ENCODE data around the gene TTC21A.

TTC21A gene

GRCh38 chr3:39165518-39165917, 58.0 kb downstream of the TTC21A start:
- Histone ChIP-seq H3K4me3 (replicated peaks; ENCODE audit: low read depth, low read length) (no peak overlapping the region), H3K27me3 (replicated peaks; ENCODE audit: control insufficient read depth, insufficient read depth, low read length) (no peaks in the 10 kb centered on the region), H3K36me3 (ENCODE audit: control insufficient read depth, insufficient read depth, low read length) (no peaks in the 10 kb centered on the region)
- no peak for DNase-seq (ENCODE audit: extremely low read depth, insufficient read length)
- TF ChIP-seq, protein P1, sequence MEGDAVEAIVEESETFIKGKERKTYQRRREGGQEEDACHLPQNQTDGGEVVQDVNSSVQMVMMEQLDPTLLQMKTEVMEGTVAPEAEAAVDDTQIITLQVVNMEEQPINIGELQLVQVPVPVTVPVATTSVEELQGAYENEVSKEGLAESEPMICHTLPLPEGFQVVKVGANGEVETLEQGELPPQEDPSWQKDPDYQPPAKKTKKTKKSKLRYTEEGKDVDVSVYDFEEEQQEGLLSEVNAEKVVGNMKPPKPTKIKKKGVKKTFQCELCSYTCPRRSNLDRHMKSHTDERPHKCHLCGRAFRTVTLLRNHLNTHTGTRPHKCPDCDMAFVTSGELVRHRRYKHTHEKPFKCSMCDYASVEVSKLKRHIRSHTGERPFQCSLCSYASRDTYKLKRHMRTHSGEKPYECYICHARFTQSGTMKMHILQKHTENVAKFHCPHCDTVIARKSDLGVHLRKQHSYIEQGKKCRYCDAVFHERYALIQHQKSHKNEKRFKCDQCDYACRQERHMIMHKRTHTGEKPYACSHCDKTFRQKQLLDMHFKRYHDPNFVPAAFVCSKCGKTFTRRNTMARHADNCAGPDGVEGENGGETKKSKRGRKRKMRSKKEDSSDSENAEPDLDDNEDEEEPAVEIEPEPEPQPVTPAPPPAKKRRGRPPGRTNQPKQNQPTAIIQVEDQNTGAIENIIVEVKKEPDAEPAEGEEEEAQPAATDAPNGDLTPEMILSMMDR (IDR thresholded peaks at IDR 0.05; ENCODE audit: insufficient read depth, low read length, poor library complexity, severe bottlenecking): no peak

DNA sequence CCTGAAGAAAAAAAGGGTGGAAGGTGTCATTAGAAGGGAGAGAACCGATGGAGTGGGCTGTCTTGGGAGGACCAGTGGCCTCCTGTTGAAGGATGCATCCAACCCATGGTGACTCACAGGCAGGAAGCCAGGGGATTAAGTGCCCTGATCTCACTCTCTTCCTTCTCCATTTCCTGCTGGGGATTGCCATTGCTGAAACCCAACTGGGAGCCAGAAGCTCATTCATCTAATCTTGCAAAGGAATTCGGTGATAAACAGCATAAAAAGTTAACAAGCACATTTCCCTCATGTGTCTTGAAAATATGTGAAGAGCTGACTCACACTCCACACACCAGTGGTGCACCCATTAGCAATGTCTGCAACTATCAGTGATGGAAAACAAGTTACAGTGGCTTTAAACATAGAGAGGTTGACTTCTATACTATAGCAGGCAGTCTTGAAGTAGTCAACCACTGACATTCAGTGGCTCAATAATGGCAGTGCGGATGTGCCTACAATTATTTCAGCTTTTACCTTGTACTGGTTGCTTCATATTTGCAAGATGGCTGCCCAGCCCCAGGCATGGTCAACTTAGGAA, 58.7 kb downstream of the TTC21A start:
- Histone ChIP-seq H3K27me3 (replicated peaks; ENCODE audit: control insufficient read depth, insufficient read depth, low read length) (no peaks in the 10 kb centered on the region), H3K36me3 (ENCODE audit: control insufficient read depth, insufficient read depth, low read length) (no peaks in the 10 kb centered on the region), H3K4me3 (replicated peaks; ENCODE audit: low read depth, low read length) (no peak overlapping the region)
- no peak for DNase-seq (ENCODE audit: extremely low read depth, insufficient read length)
- TF ChIP-seq, protein P1 (IDR thresholded peaks at IDR 0.05; ENCODE audit: insufficient read depth, low read length, poor library complexity, severe bottlenecking): no peak

DNA sequence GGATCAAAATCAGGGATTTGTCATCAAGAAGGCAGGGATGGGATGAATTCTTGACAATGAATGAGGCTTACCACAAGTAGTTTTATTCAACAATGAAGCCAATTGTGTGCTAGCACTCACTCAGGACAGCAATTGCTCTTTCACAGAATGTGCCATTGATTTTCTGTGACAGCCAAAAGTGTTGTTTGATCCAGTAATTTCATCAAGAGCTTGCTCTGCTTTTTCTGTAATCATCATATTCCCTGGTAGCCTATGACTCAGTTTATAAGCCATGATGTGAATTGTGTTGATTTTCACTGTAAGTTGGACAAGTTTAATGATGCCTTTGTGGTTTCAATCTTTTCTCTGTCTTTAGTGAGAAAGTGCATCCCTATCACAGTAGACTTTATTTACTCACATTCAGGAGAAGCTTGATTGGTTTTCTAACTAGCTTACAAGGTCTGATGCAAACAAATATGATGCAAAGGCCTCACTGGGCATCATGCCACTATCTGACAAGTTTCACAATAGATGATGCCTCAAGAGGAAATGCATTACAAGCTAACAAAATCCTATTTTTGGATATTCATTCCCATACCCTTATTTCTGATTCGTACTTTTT, 59.6 kb downstream of the TTC21A start:
- DNase-seq (ENCODE audit: extremely low read depth, insufficient read length): no peak

DNA sequence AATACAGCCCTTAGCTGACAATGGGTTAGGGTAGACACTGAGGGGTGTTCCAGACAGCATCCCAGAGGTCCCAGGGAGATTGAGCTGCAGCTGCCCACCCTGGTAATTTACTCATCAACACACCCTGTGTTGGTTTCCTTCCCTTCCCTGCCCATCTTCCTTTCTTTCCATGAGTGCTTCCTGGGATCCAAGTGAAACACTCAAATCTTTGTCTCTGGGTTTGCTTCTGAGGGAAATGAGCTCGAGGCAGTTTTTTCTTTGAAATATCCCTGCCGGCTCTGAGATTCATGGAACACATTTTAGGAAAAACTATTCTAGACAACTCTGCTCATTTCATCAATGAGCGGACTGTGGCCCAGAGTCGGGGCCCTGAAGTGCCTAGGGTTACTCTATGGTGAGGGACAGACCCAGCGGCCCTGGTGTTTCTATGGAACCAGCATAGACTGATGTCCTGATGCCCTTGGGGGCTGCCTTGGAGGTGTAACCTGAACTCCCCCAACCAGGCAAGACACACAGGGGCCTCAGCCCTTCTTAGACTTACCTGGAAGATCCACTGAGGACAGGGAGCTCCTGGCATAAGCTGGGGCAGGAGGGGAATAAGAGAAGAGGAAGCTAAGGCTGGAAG, 60.8 kb downstream of the TTC21A start:
- Histone ChIP-seq H3K4me3 (replicated peaks; ENCODE audit: low read depth, low read length) (no peak overlapping the region), H3K36me3 (ENCODE audit: control insufficient read depth, insufficient read depth, low read length) (no peaks in the 10 kb centered on the region), H3K27me3 (replicated peaks; ENCODE audit: control insufficient read depth, insufficient read depth, low read length) (no peaks in the 10 kb centered on the region; the same call in 1 of the 2 replicates)
- no peak for DNase-seq (ENCODE audit: extremely low read depth, insufficient read length)
- TF ChIP-seq, protein P1 (IDR thresholded peaks at IDR 0.05; ENCODE audit: insufficient read depth, low read length, poor library complexity, severe bottlenecking): no peak

More for the DNA sequence above, 59.6 kb downstream of the TTC21A start:
- TF ChIP-seq, protein P1 (IDR thresholded peaks at IDR 0.05; ENCODE audit: insufficient read depth, low read length, poor library complexity, severe bottlenecking): no peak
- Histone ChIP-seq H3K36me3 (ENCODE audit: control insufficient read depth, insufficient read depth, low read length) (no peaks in the 10 kb centered on the region), H3K4me3 (replicated peaks; ENCODE audit: low read depth, low read length) (no peak overlapping the region), H3K27me3 (replicated peaks; ENCODE audit: control insufficient read depth, insufficient read depth, low read length) (no peaks in the 10 kb centered on the region)

GRCh38 chr3:39169712-39170111, 62.2 kb downstream of the TTC21A start:
- TF ChIP-seq, protein P1 (IDR thresholded peaks at IDR 0.05; ENCODE audit: insufficient read depth, low read length, poor library complexity, severe bottlenecking): no peak
- DNase-seq (ENCODE audit: extremely low read depth, insufficient read length): no peak
- no peak overlapping the region for H3K4me3 ChIP-seq (replicated peaks; ENCODE audit: low read depth, low read length)
- no peaks in the 10 kb centered on the region; the same call in 1 of the 2 replicates for H3K27me3 ChIP-seq (replicated peaks; ENCODE audit: control insufficient read depth, insufficient read depth, low read length)
- H3K36me3 ChIP-seq (ENCODE audit: control insufficient read depth, insufficient read depth, low read length): no peaks in the 10 kb centered on the region
